ENCODE data around the gene SEMA4B. TPM values are rescaled to one million over a fixed set of nuclear protein-coding genes. Genes with fewer than 3 reads are reported as not detected.

SEMA4B gene
- total and polyA plus RNA-seq, 2 of the 8 experiments (the other 6 are each of a cell fraction or from before 2014, with no cell fraction given) = 42.7 to 43.0 TPM

GRCh38 chr15:90211009-90211408 is 9.9 kb downstream of the SEMA4B start:
- Histone ChIP-seq H3K56ac (replicated peaks; ENCODE audit: insufficient read length, low read depth, low read length) (no peak overlapping the region), H3K14ac (ENCODE audit: insufficient read length) (no peak overlapping the region), H2BK15ac (ENCODE audit: low read length) (no peak overlapping the region), H3K27ac (ENCODE audit: low read depth, low read length) (no peak overlapping the region), H3K23ac (ENCODE audit: insufficient read length) (no peak overlapping the region), H3K36me3 (ENCODE audit: control insufficient read depth in 2 of 4, insufficient read depth in 4 of 4, low read length in 3 of 4) (0 out of 8 replicates have a peak, but pooled peaks cover 0 to 3% (median under 1%) of the 10 kb centered on the region in 4 experiments), H2BK20ac (ENCODE audit: low read length) (no peak overlapping the region), H3K4me2 (ENCODE audit: insufficient read depth in 1 of 2, low read depth in 2 of 2, low read length in 2 of 2) (no peak overlapping the region), H2BK120ac (replicated peaks; ENCODE audit: low read depth, low read length) (no peak overlapping the region), H3K27me3 (replicated peaks in 1 of 4; ENCODE audit: control insufficient read depth in 3 of 4, extremely low read depth in 1 of 4, insufficient read depth in 3 of 4, low read length in 3 of 4) (no peaks in the 10 kb centered on the region), H3K9ac (replicated peaks in 1 of 4; ENCODE audit: extremely low read depth in 1 of 4, low read depth in 3 of 4, low read length in 3 of 4) (no peak overlapping the region), H4K8ac (ENCODE audit: extremely low read depth, insufficient read depth, low read length) (no peak overlapping the region), H3K9me3 (ENCODE audit: insufficient read depth in 2 of 2, low read depth in 1 of 2, low read length in 1 of 2) (no peaks in the 10 kb centered on the region), H4K20me1 (replicated peaks in 1 of 2; ENCODE audit: control insufficient read depth in 1 of 2, insufficient read depth in 2 of 2, low read length in 2 of 2) (peaks cover 7 to 12% of the 10 kb centered on the region in 2 experiments), H2AFZ (ENCODE audit: low read length) (no peak overlapping the region), H3K18ac (ENCODE audit: extremely low read depth, low read length) (no peak overlapping the region), H4K5ac (ENCODE audit: insufficient read length, low read depth, low read length) (no peak overlapping the region), H2AK5ac (ENCODE audit: low read depth, low read length) (no peak overlapping the region), H2BK12ac (ENCODE audit: low read depth, low read length) (no peak overlapping the region), H3K4me1 (replicated peaks in 1 of 4; ENCODE audit: control insufficient read depth in 3 of 4, insufficient read depth in 4 of 4, low read length in 3 of 4) (peaks cover 0 to 3% (median under 1%) of the 10 kb centered on the region in 4 experiments; a peak in 3 of 7 replicates), H3K4me3 (ENCODE audit: extremely low read depth in 1 of 4, insufficient read depth in 2 of 4, low read depth in 3 of 4, low read length in 4 of 4) (no peak overlapping the region), H3K79me2 (ENCODE audit: control insufficient read depth in 1 of 2, insufficient read depth in 2 of 2, low read length in 2 of 2) (peaks cover 0 to 38% of the 10 kb centered on the region in 2 experiments; a peak in 1 of 4 replicates), H2BK5ac (ENCODE audit: low read depth, low read length) (peak overlapping the region; percentile 30; the same call in 1 of the 2 replicates), H3K4ac (replicated peaks; ENCODE audit: insufficient read length, low read depth, low read length) (no peak overlapping the region), H4K91ac (replicated peaks; ENCODE audit: insufficient read length, low read length) (no peak overlapping the region), H3K79me1 (ENCODE audit: low read depth, low read length) (peaks cover 10% of the 10 kb centered on the region; the same call in 1 of the 2 replicates), H3K23me2 (ENCODE audit: low read depth, low read length) (no peaks in the 10 kb centered on the region; the same call in 1 of the 2 replicates)
- ChIA-PET CTCF (ENCODE audit: partially characterized antibody) (interaction anchor here (0.6 to 12.6 kb wide), 4 partner anchors 6 to 64 kb away, joined by 3 to 182 read pairs (median 148); partner anchors contain the start of gene SEMA4B), POLR2A (ENCODE audit: partially characterized antibody) (interaction anchor here (4.8 kb wide), 1 partner anchor 9 kb away, joined by 25 read pairs; the partner anchor contains the start of gene SEMA4B)
- DNase-seq (ENCODE audit: low read depth in 1 of 2, low spot score in 2 of 2) (no peak), FAIRE-seq (no peak)
- 94% methylated on average over 9 of the region's 9 CpGs; no CpG with 5 or more reads in 1 of the 2 experiments for WGBS, 2 experiments (ENCODE audit: extremely low coverage in 1 of 2, insufficient coverage in 1 of 2, insufficient read length in 1 of 2, insufficient replicate concordance in 2 of 2, low coverage in 1 of 2, low lambda C conversion rate in 2 of 2, missing lambda C conversion rate in 1 of 2)
- TF ChIP-seq POLR2A (IDR thresholded peaks at IDR 0.05; ENCODE audit: control extremely low read depth in 1 of 2, low read depth in 2 of 2, low read length in 2 of 2) (no peak), RXRA (IDR thresholded peaks at IDR 0.05; ENCODE audit: insufficient read depth, low read depth, low read length) (no peak), HDAC6 (IDR thresholded peaks at IDR 0.05; ENCODE audit: low read depth, low read length) (no peak), SP2 (IDR thresholded peaks at IDR 0.05; ENCODE audit: low read length) (no peak), ASH2L (IDR thresholded peaks at IDR 0.05; ENCODE audit: low read length) (no peak), CTCF (IDR thresholded peaks at IDR 0.05; ENCODE audit: control extremely low read depth in 1 of 3, insufficient read depth in 1 of 3, low read depth in 1 of 3, low read length in 3 of 3) (no peak), EP300 (IDR thresholded peaks at IDR 0.05; ENCODE audit: borderline replicate concordance in 1 of 2, low read depth in 2 of 2, low read length in 2 of 2) (no peak), JUND (IDR thresholded peaks at IDR 0.05; ENCODE audit: low read length) (no peak), SAP30 (IDR thresholded peaks at IDR 0.05; ENCODE audit: insufficient read depth, insufficient replicate concordance, low read length) (no peak), SIN3A (conservative IDR thresholded peaks at IDR 0.05 in 1 of 2, IDR thresholded peaks at IDR 0.05 in 1 of 2; ENCODE audit: low read depth in 1 of 2, low read length in 2 of 2) (no peak), GTF2F1 (IDR thresholded peaks at IDR 0.05; ENCODE audit: borderline replicate concordance, low read depth, low read length) (no peak)
